Endothelial cell of umbilical vein (primary cell): ENCODE data around the gene CMTM7. TPM values are rescaled to one million over a fixed set of nuclear protein-coding genes. Genes with fewer than 3 reads are reported as not detected.
A peak's percentile ranks its signal among the peaks of the same experiment; 100 is the strongest.

Experiments
- BruUV-seq: library from RNA; stranded (reverse); fragments of 400-500 nt; replicated peaks from 2 replicates; lab custom pipeline; 2021; lab: Mats Ljungman, UMichigan
- CTCF ChIA-PET: fragments of 300-600, 350-600 bp; sonication (Branson Sonifier 250); formaldehyde crosslinking; loops from one replicate; lab custom pipeline; 2021; ENCODE audit warnings: antibody characterized with exemption, inconsistent platforms; lab: Charles Lee
- POLR2A ChIA-PET: fragments of 300-600, 350-600 bp; sonication (Branson Sonifier 250); formaldehyde crosslinking; loops from one replicate; lab custom pipeline; 2021; ENCODE audit warnings: antibody characterized with exemption, inconsistent platforms; lab: Charles Lee
- DNase-seq: peaks from one replicate; pipeline ENCODE4 v3.0.0-alpha.2; 2011; ENCODE audit warnings: low read depth, low spot score
- FAIRE-seq: peaks from 2 replicates; lab custom pipeline; 2011; peaks lifted over from hg19 to GRCh38; lab: Jason Lieb, UNC
- H2AFZ ChIP-seq: 2 replicates; pipeline ENCODE4 v1.6.0; 2012; ENCODE audit warnings: low read depth, low read length, control low read depth, inconsistent platforms
- H3K27ac ChIP-seq: 2 replicates; pipeline ENCODE4 v1.5.1; 2011; ENCODE audit warnings: low read depth, mild to moderate bottlenecking, control low read depth, low read length, moderate library complexity; ENCODE audit not compliant: insufficient read depth
- H3K27me3 ChIP-seq, 2 experiments: 2 replicates each; pipeline versions ENCODE4 v1.6.0 to v1.6.1; 2011; ENCODE audit warnings: low read length in 2 of 2, mixed read lengths in 1 of 2; ENCODE audit not compliant: control insufficient read depth in 2 of 2, insufficient read depth in 2 of 2
- H3K36me3 ChIP-seq, 2 experiments: 2 replicates in 1 of 2; 3 replicates in 1 of 2; pipeline ENCODE4 v1.5.1; 2011; ENCODE audit warnings: low read length in 2 of 2, mild to moderate bottlenecking in 1 of 2, moderate library complexity in 1 of 2; ENCODE audit not compliant: control insufficient read depth in 2 of 2, insufficient read depth in 2 of 2; ENCODE audit errors: extremely low read depth in 1 of 2
- H3K4me1 ChIP-seq: 3 replicates; pipeline ENCODE4 v1.5.1; 2011; ENCODE audit warnings: mild to moderate bottlenecking, low read length; ENCODE audit not compliant: control insufficient read depth, insufficient read depth; ENCODE audit errors: extremely low read depth
- H3K4me2 ChIP-seq: 2 replicates; pipeline ENCODE4 v1.6.1; 2011; ENCODE audit warnings: low read length, control low read depth, mixed read lengths; ENCODE audit not compliant: insufficient read depth
- H3K4me3 ChIP-seq, 3 experiments: fragments of 200-600 bp in 1 of 3; sonication (generic), shearing (Covaris generic) in 1 of 3; replicated peaks in 1 of 3; 2 replicates each; pipeline ENCODE4 v1.5.1; 2011 to 2016; ENCODE audit warnings: control low read depth in 3 of 3, low read length in 3 of 3, mild to moderate bottlenecking in 2 of 3, inconsistent platforms in 1 of 3, low read depth in 1 of 3, moderate library complexity in 1 of 3; ENCODE audit not compliant: insufficient read depth in 1 of 3
- H3K79me2 ChIP-seq: 2 replicates; pipeline ENCODE4 v1.6.0; 2012; ENCODE audit warnings: low read length, inconsistent platforms; ENCODE audit not compliant: control insufficient read depth, insufficient read depth
- H3K9ac ChIP-seq: replicated peaks from 2 replicates; pipeline ENCODE3; 2011; ENCODE audit warnings: low read length, control low read depth; ENCODE audit not compliant: insufficient read depth; ENCODE audit errors: extremely low read depth
- H3K9me1 ChIP-seq: replicated peaks from 3 replicates; pipeline ENCODE4 v1.6.0; 2011; ENCODE audit warnings: mild to moderate bottlenecking, low read length; ENCODE audit not compliant: control insufficient read depth, insufficient read depth; ENCODE audit errors: extremely low read depth
- H3K9me3 ChIP-seq: replicated peaks from 2 replicates; pipeline ENCODE4 v1.5.1; 2012; ENCODE audit warnings: low read length, inconsistent platforms; ENCODE audit not compliant: control insufficient read depth, insufficient read depth
- H4K20me1 ChIP-seq: replicated peaks from 2 replicates; pipeline ENCODE3; 2011; ENCODE audit warnings: mild to moderate bottlenecking, low read length; ENCODE audit not compliant: control insufficient read depth, insufficient read depth; ENCODE audit errors: extremely low read depth
- EZH2 ChIP-seq: IDR thresholded peaks from 2 replicates; pipeline ENCODE4 v1.6.1; 2012; ENCODE audit warnings: borderline replicate concordance, low read depth, mild to moderate bottlenecking, moderate library complexity, low read length, inconsistent platforms; ENCODE audit not compliant: severe bottlenecking
- FOS ChIP-seq: IDR thresholded peaks from 2 replicates; pipeline ENCODE4 v1.6.1; 2011; ENCODE audit warnings: mild to moderate bottlenecking, low read length, moderate library complexity, borderline replicate concordance; ENCODE audit not compliant: insufficient read depth
- GATA2 ChIP-seq: IDR thresholded peaks from 2 replicates; pipeline ENCODE4 v1.7.0; 2011; ENCODE audit warnings: low read depth, mild to moderate bottlenecking, moderate library complexity, mixed read lengths, low read length; ENCODE audit not compliant: insufficient read length, insufficient read depth
- JUN ChIP-seq: IDR thresholded peaks from 2 replicates; pipeline ENCODE4 v1.6.1; 2011; ENCODE audit warnings: borderline replicate concordance, low read depth; ENCODE audit not compliant: insufficient read length, insufficient read depth
- MAX ChIP-seq: IDR thresholded peaks from 2 replicates; pipeline ENCODE4 v1.6.1; 2011; ENCODE audit not compliant: insufficient read depth, insufficient read length
- MYC ChIP-seq: IDR thresholded peaks from one replicate; pipeline ENCODE4 v1.6.1; 2011; ENCODE audit warnings: mild to moderate bottlenecking, low read depth, low read length
- POLR2A ChIP-seq: IDR thresholded peaks from 2 replicates; pipeline ENCODE4 v1.6.1; 2012; ENCODE audit warnings: low read depth, mild to moderate bottlenecking, control low read depth, low read length
- POLR2AphosphoS5 ChIP-seq: IDR thresholded peaks from 2 replicates; pipeline ENCODE4 v1.6.1; 2012; ENCODE audit warnings: low read depth, mild to moderate bottlenecking, control low read depth, low read length, moderate library complexity; ENCODE audit not compliant: insufficient read depth
- dilution Hi-C: fragments of 300-500 bp; cut with MboI; formaldehyde crosslinking; loops from one replicate; pipeline ENCODE4 v1.15.0; 2019; ENCODE audit warnings: low sequenced_read_pairs; ENCODE audit not compliant: extremely low pct_ligation_motif_present
- intact Hi-C: fragments of 100-400 bp; cut with micrococcal nuclease; formaldehyde crosslinking; loops from one replicate; pipeline ENCODE4 v1.10.0; 2022
- polyA plus RNA-seq, 4 experiments: library from polyadenylated mRNA; depleted of rRNA in 3 of 4; stranded (reverse) in 3 of 4; unstranded in 1 of 4; fragments of >200 nt; gene quantifications; 2 replicates each; pipeline versions ENCODE4 v1.2.1 to v1.2.3, GENCODE V29; 2011 to 2012; ENCODE audit warnings: missing spikeins in 1 of 4
- total RNA-seq: library from RNA; stranded (reverse); gene quantifications from 2 replicates; pipeline ENCODE4 v1.2.3, GENCODE V29; 2021
- TF ChIP-seq, protein P1 (sequence below), 2 donors: IDR thresholded peaks; 1 replicate in 1 of 2; 2 replicates in 1 of 2; pipeline ENCODE4 v1.5.1; 2011; ENCODE audit warnings: low read length in 2 of 2, mild to moderate bottlenecking in 2 of 2, moderate library complexity in 2 of 2, control low read depth in 1 of 2, inconsistent platforms in 1 of 2, low read depth in 1 of 2; ENCODE audit not compliant: insufficient read depth in 1 of 2; ENCODE audit errors: extremely low read depth in 1 of 2

Gene CMTM7
- total and polyA plus RNA-seq, 2 donors (not counting 3 experiments of a cell fraction or from before 2014, with no cell fraction given) = 44.7 to 88.5 TPM

DNA sequence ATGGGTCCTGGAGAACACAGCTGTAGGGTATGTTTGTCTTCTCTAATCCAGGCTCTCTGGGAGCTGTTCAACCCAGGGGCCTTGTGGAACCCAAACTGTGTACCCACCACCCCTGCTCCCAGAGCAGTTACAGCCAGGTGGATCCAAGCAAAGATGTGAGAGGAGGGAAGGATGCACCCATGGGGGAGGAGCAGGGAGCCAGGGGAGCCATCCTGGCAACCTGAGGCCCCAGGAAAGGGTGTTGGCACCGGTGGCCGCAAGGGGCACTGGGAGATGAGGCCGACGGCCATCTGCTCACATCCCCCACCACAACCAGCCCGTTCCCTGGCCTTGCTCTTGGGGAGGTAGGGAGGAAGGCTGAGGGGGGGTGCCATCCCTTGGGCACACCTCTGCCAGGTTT lies 67.8 kb downstream of the CMTM7 start:
- ChIA-PET POLR2A (no interaction called here), CTCF (interaction anchor here (1.1 kb wide), 1 partner anchor 8 kb away, joined by 4 read pairs; no protein-coding TSS in a partner anchor)
- H2AFZ ChIP-seq = no peak overlapping the region
- DNase-seq = no peak
- intact Hi-C loops (no loop called here), dilution Hi-C loops (no loop called here)
- peaks cover 0 to 7% of the 10 kb centered on the region in 2 experiments for H3K36me3 ChIP-seq
- no peak overlapping the region for H3K4me2 ChIP-seq
- H3K9me3 ChIP-seq = no peaks in the 10 kb centered on the region
- no peak for FAIRE-seq
- H3K9me1 ChIP-seq = no peaks in the 10 kb centered on the region
- no peaks in the 10 kb centered on the region for H3K27me3 ChIP-seq
- H3K9ac ChIP-seq = no peak overlapping the region
- H3K79me2 ChIP-seq = no peaks in the 10 kb centered on the region
- no peak overlapping the region for H3K27ac ChIP-seq
- peaks cover 20% of the 10 kb centered on the region for H3K4me1 ChIP-seq
- H4K20me1 ChIP-seq = no peaks in the 10 kb centered on the region
- no peak for TF ChIP-seq POLR2AphosphoS5
- no peak overlapping the region for H3K4me3 ChIP-seq
- no TSS peak for BruUV-seq

DNA sequence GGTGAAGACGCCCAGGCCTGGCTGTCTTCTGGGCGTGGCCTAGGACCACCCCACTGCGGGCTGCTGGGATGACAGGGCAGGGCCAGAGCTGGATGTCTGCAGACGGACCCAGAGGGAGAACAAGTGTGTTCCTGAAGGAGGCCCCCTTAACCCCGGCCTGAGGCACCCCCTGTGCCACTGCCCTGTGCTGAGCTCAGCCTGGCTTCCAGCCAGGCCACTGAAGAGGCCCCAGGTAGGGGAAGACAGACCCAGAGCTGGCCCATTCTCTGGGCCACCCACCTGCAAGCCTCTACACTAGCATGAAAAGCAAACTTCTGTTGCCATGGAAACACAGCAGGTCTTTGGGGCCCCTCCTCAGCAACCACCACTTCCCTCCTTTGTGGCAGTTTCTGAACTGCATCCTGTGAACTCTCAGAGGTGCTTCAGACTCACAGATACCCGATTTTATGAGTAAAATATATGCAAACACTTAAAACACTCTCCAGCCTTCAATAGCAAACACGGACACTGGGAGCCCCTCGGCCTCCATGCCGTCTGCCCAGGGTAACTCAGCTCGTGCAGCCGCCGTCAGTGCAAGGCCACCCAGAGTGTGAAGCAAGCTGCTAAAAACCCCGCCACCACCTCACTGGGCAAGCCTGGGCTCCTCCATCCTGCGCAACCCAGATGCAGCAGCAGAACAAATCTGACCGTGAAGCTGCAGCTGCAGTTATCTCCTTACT lies 68.5 kb downstream of the CMTM7 start:
- H3K36me3 ChIP-seq = peaks cover 0 to 6% of the 10 kb centered on the region in 2 experiments
- peaks cover 20% of the 10 kb centered on the region for H3K4me1 ChIP-seq
- ChIA-PET CTCF (no interaction called here), POLR2A (no interaction called here)
- H2AFZ ChIP-seq = no peak overlapping the region
- DNase-seq (peak; percentile 9), FAIRE-seq (no peak)
- TF ChIP-seq POLR2AphosphoS5 = no peak
- TF ChIP-seq JUN = no peak
- no peak for TF ChIP-seq MYC
- no peak for TF ChIP-seq MAX
- TF ChIP-seq, protein P1, sequence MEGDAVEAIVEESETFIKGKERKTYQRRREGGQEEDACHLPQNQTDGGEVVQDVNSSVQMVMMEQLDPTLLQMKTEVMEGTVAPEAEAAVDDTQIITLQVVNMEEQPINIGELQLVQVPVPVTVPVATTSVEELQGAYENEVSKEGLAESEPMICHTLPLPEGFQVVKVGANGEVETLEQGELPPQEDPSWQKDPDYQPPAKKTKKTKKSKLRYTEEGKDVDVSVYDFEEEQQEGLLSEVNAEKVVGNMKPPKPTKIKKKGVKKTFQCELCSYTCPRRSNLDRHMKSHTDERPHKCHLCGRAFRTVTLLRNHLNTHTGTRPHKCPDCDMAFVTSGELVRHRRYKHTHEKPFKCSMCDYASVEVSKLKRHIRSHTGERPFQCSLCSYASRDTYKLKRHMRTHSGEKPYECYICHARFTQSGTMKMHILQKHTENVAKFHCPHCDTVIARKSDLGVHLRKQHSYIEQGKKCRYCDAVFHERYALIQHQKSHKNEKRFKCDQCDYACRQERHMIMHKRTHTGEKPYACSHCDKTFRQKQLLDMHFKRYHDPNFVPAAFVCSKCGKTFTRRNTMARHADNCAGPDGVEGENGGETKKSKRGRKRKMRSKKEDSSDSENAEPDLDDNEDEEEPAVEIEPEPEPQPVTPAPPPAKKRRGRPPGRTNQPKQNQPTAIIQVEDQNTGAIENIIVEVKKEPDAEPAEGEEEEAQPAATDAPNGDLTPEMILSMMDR (IDR thresholded peaks at IDR 0.05; ENCODE audit: extremely low read depth in 1 of 2, insufficient read depth in 1 of 2, low read depth in 1 of 2, low read length in 2 of 2) = no peak
- TF ChIP-seq POLR2A = no peak
- TF ChIP-seq EZH2 = no peak
- TF ChIP-seq FOS = no peak
- no peak for TF ChIP-seq GATA2
- dilution Hi-C loops = no loop called here
- no peaks in the 10 kb centered on the region for H3K9me3 ChIP-seq
- H3K79me2 ChIP-seq = no peaks in the 10 kb centered on the region
- no peak overlapping the region for H3K4me3 ChIP-seq
- no peaks in the 10 kb centered on the region for H3K9me1 ChIP-seq
- intact Hi-C loops = no loop called here
- H3K9ac ChIP-seq = no peak overlapping the region
- H3K27ac ChIP-seq = no peak overlapping the region
- H4K20me1 ChIP-seq = no peaks in the 10 kb centered on the region
- H3K4me2 ChIP-seq = no peak overlapping the region
- BruUV-seq = no TSS peak
- no peaks in the 10 kb centered on the region for H3K27me3 ChIP-seq
